Breast epithelium (tissue), 4 donors: ENCODE data around the gene TENM4. TPM values are rescaled to one million over a fixed set of nuclear protein-coding genes. Genes with fewer than 3 reads are reported as not detected.
A peak's percentile ranks its signal among the peaks of the same experiment; 100 is the strongest.
"Not testable (repeated sequence)": the region's sequence is repeated elsewhere in the genome, so short reads cannot be mapped to it uniquely, and the experiment has no call there.

Experiments used
- DNase-seq, 2 donors: peaks; one replicate each; pipeline ENCODE4 v3.0.0-alpha.2; 2019; ENCODE audit warnings: low spot score in 2 of 2
- H3K27ac ChIP-seq, 2 donors: fragments of 200-600 bp; sonication (generic) in 1 of 2; one replicate each; pipeline ENCODE4 v1.5.1; 2016 to 2019; ENCODE audit warnings: mild to moderate bottlenecking in 1 of 2
- H3K27me3 ChIP-seq, 2 donors: fragments of 200-600 bp; sonication (generic) in 1 of 2; one replicate each; pipeline versions ENCODE4 v1.5.1 to v1.6.0; 2017 to 2019; ENCODE audit warnings: control low read depth in 1 of 2, mild to moderate bottlenecking in 1 of 2
- H3K36me3 ChIP-seq: fragments of 200-600 bp; one replicate; pipeline ENCODE4 v1.5.1; 2019
- H3K4me1 ChIP-seq, 2 donors: fragments of 200-600 bp; sonication (generic); one replicate each; pipeline ENCODE4 v1.5.1; 2016 to 2019; ENCODE audit warnings: control low read depth in 1 of 2
- H3K4me3 ChIP-seq, 3 donors: fragments of 200-600 bp; sonication (generic); 1 replicate in 2 of 3; 2 replicates in 1 of 3; pipeline ENCODE4 v1.5.1; 2016 to 2019; ENCODE audit warnings: mild to moderate bottlenecking in 3 of 3, moderate library complexity in 2 of 3
- H3K9me3 ChIP-seq, 2 donors: fragments of 200-600 bp; sonication (generic) in 1 of 2; one replicate each; pipeline ENCODE4 v1.5.1; 2016 to 2019; ENCODE audit warnings: control low read depth in 1 of 2
- POLR2A ChIP-seq: fragments of 450-650 bp; IDR thresholded peaks from one replicate; pipeline ENCODE4 v1.6.1; 2016; ENCODE audit warnings: antibody characterized with exemption, mild to moderate bottlenecking, moderate library complexity
- POLR2AphosphoS5 ChIP-seq, 3 donors: sonication (generic); formaldehyde crosslinking; IDR thresholded peaks; one replicate each; pipeline ENCODE4 v1.6.1; 2017; ENCODE audit warnings: antibody characterized with exemption in 3 of 3
- intact Hi-C: fragments of 100-400 bp; cut with DNase I; formaldehyde crosslinking; loops from one replicate; pipeline ENCODE4 v1.15.1; 2023; ENCODE audit warnings: low total_unique reads
- total RNA-seq, 3 donors: library from RNA; depleted of rRNA; stranded (reverse); fragments of >200 nt; gene quantifications; one replicate each; pipeline ENCODE4 v1.1.0, GENCODE V29; 2016
- TF ChIP-seq, protein P1 (sequence below), 3 donors: fragments of 450-650 bp; IDR thresholded peaks; one replicate each; pipeline ENCODE4 v1.5.1; 2016 to 2017; ENCODE audit warnings: antibody characterized with exemption in 3 of 3, mild to moderate bottlenecking in 3 of 3, moderate library complexity in 3 of 3

Gene TENM4
- total RNA-seq, 3 donors from 2014 or later = 0.29 to 7.9 (median 4.8) TPM

DNA sequence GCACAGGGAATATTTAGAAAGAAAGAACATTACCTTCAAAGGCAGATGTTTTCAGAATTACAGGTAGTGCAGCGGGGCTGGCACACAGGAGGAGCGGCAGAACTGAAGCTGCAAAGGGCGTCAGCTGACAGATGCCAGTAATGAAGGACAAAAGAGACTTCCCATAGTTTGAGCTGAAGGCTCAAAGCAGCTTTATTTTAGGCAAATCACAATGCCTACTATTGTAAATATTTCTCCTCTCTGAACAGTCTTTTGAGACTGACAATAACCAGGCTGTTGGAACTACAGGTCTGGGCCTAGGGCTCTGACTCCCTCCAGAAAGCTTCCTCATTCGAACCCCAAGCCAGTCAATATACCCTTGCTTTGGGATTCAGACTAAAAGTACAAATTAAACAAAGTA lies 609.3 kb downstream of the TENM4 start:
- intact Hi-C loops = no loop called here
- Histone ChIP-seq H3K9me3 (no peaks in the 10 kb centered on the region), H3K27ac (no peak overlapping the region), H3K4me1 (no peaks in the 10 kb centered on the region), H3K4me3 (no peak overlapping the region), H3K36me3 (no peaks in the 10 kb centered on the region), H3K27me3 (no peaks in the 10 kb centered on the region)
- no peak for DNase-seq
- TF ChIP-seq POLR2A = no peak
- TF ChIP-seq POLR2AphosphoS5 (IDR thresholded peaks at IDR 0.05) = no peak
- TF ChIP-seq, protein P1, sequence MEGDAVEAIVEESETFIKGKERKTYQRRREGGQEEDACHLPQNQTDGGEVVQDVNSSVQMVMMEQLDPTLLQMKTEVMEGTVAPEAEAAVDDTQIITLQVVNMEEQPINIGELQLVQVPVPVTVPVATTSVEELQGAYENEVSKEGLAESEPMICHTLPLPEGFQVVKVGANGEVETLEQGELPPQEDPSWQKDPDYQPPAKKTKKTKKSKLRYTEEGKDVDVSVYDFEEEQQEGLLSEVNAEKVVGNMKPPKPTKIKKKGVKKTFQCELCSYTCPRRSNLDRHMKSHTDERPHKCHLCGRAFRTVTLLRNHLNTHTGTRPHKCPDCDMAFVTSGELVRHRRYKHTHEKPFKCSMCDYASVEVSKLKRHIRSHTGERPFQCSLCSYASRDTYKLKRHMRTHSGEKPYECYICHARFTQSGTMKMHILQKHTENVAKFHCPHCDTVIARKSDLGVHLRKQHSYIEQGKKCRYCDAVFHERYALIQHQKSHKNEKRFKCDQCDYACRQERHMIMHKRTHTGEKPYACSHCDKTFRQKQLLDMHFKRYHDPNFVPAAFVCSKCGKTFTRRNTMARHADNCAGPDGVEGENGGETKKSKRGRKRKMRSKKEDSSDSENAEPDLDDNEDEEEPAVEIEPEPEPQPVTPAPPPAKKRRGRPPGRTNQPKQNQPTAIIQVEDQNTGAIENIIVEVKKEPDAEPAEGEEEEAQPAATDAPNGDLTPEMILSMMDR (IDR thresholded peaks at IDR 0.05) = no peak

DNA sequence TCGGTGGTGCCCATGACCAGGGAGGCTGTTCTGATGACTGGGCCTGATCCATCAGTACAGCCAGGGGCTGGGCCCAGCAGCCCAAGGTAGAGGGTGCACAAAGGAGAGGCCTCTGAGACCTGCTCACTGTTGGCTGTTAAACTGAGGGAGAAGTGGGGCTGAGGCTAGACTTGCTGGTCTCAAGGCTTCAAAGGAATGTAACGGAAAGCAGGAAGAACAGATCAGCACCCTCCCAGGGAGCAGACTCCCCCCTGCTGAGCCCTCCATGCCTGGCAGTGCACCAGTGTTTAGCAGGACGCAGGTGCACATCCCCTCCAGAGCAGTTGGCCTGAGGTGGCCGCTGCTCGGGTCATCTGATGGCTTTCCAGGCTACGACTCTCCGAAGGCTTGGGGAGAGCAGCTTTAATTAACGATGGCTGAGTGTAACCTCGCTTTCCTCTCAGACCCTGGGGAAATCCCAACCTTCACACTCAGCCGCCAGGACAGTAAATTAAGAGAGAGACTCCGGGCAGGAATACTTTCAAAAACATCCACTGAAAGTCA lies 610.5 kb downstream of the TENM4 start:
- DNase-seq = no peak
- H3K27me3 ChIP-seq = no peaks in the 10 kb centered on the region
- no peaks in the 10 kb centered on the region for H3K36me3 ChIP-seq
- H3K9me3 ChIP-seq = no peaks in the 10 kb centered on the region
- no peaks in the 10 kb centered on the region for H3K4me1 ChIP-seq
- H3K27ac ChIP-seq = no peak overlapping the region
- TF ChIP-seq, protein P1 (IDR thresholded peaks at IDR 0.05) = no peak
- TF ChIP-seq POLR2AphosphoS5 (IDR thresholded peaks at IDR 0.05) = no peak
- no peak for TF ChIP-seq POLR2A
- intact Hi-C loops = no loop called here
- H3K4me3 ChIP-seq = no peak overlapping the region

DNA sequence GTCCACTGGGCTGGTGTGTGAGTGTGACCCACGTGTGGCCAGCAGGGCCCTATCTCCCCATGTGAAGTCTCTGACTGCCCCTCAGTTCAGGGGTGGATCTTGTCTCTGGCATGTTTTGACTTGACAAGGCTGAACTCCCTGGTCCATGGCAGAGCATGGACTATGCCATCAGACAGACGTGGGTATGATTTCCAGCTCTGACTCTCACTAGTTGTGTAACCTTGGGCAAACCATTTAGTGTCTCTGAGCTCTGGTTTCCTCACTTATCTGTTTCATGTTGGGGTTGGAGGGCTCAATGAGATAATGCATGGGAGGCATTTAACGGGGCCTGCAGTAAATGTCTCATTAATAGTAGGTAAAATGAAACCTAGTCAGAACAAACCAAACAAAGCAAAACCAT lies 611.7 kb downstream of the TENM4 start:
- Histone ChIP-seq H3K36me3 (no peaks in the 10 kb centered on the region), H3K9me3 (no peaks in the 10 kb centered on the region), H3K4me1 (no peaks in the 10 kb centered on the region), H3K4me3 (no peak overlapping the region), H3K27me3 (no peaks in the 10 kb centered on the region), H3K27ac (peak overlapping the region in 1 of 2 donors; percentile 53)
- TF ChIP-seq, protein P1 (IDR thresholded peaks at IDR 0.05) = no peak
- TF ChIP-seq POLR2A = no peak
- no peak for TF ChIP-seq POLR2AphosphoS5 (IDR thresholded peaks at IDR 0.05)
- intact Hi-C loops = no loop called here
- no peak for DNase-seq

DNA sequence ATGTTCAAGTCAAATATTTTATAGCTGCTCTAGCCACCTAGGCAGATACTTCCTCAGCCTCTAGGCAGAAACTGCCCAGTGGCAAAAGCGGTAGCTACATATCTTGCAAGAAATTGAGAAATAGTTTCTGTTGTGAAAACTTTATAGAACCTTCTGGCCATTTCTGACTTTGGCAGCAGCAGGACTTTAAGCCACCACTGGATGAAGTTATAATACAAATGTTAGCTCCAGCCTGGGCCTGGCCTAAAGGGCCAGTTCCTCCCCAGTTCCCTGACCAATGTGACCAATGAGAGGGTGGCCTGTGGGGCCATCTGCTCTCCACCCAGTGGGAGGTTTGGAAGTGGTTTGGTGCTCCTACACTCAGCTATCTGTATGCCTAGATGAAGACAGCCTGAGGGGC lies 612.2 kb downstream of the TENM4 start:
- H3K4me3 ChIP-seq = no peak overlapping the region
- H3K9me3 ChIP-seq = no peaks in the 10 kb centered on the region
- H3K27ac ChIP-seq = peak overlapping the region in 1 of 2 donors; percentile 53
- DNase-seq = no peak
- H3K27me3 ChIP-seq = no peaks in the 10 kb centered on the region
- TF ChIP-seq POLR2A = no peak
- TF ChIP-seq POLR2AphosphoS5 (IDR thresholded peaks at IDR 0.05) = no peak
- TF ChIP-seq, protein P1 (IDR thresholded peaks at IDR 0.05) = no peak
- intact Hi-C loops = no loop called here
- H3K36me3 ChIP-seq = no peaks in the 10 kb centered on the region
- no peaks in the 10 kb centered on the region for H3K4me1 ChIP-seq

DNA sequence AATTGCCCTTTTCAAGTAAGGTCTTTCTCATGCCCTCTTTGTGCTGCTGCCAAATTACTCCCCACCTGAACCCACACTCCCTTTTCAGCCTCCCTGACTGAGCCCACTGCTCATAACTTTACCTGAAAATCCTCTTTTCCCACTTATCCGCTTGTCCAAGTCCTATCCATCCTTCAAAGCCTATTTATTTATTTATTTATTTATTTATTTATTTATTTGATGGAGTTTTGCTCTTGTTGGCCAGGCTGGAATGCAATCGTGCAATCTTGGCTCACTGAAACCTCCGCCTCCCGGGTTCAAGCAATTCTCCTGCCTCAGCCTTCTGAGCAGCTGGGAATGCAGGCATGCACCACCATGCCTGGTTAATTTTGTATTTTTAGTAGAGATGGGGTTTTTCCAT lies 613.5 kb downstream of the TENM4 start:
- DNase-seq, H3K4me3 ChIP-seq, intact Hi-C loops, H3K27me3 ChIP-seq, H3K9me3 ChIP-seq, H3K36me3 ChIP-seq, H3K4me1 ChIP-seq, H3K27ac ChIP-seq: not testable (repeated sequence)

DNA sequence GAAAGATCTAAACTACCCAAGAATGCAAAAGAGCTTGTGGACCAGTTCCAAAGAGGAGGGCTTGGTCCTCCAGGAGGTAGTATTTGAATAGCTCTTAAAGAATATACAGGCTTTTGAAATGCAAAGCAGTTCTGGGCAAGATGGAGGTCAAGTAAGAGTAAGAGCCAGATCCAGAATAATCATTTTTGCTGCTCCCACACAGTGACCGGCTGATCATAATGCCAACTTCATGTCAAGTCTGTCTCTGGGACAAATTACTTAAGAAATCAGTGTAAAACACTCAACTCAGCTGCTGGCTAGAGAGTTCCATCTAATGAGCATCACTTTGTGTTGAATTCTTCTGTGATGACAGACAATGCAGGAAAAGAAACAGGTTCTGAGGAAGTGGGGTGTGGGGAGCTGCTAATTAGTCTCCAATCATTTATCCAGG lies 615.2 kb downstream of the TENM4 start:
- no peaks in the 10 kb centered on the region for H3K4me1 ChIP-seq
- DNase-seq = no peak
- no peaks in the 10 kb centered on the region for H3K9me3 ChIP-seq
- no peaks in the 10 kb centered on the region for H3K36me3 ChIP-seq
- no peak overlapping the region for H3K27ac ChIP-seq
- intact Hi-C loops = no loop called here
- no peak overlapping the region for H3K4me3 ChIP-seq
- TF ChIP-seq, protein P1 (IDR thresholded peaks at IDR 0.05) = no peak
- TF ChIP-seq POLR2AphosphoS5 (IDR thresholded peaks at IDR 0.05) (no peak), POLR2A (no peak)
- no peaks in the 10 kb centered on the region for H3K27me3 ChIP-seq
